GM21390 (cell line): ENCODE measurements around the gene UBALD1.
A peak's percentile ranks its signal among the peaks of the same experiment; 100 is the strongest.
"Not testable (repeated sequence)": the region's sequence is repeated elsewhere in the genome, so short reads cannot be mapped to it uniquely, and the experiment has no call there.

ENCODE experiments used
- ATAC-seq: cut with Tn5 transposase; IDR thresholded peaks from one replicate; pipeline ENCODE4 v1.9.1; 2021; ENCODE audit not compliant: unreplicated experiment

The UBALD1 gene

GRCh38 chr16:4614571-4615383 is at the start of gene UBALD1:
TSS of gene UBALD1 (minus strand) at chr16:4614888. CDS start at chr16:4614797, 91 bp downstream.
- peak; percentile 52 for ATAC-seq

- ATAC-seq, result no peak
These were observed 49.2 kb upstream of the UBALD1 start for GRCh38 chr16:4663777-4664465.

GRCh38 chr16:4663465-4663776 is 48.7 kb upstream of the UBALD1 start:
- no peak for ATAC-seq

DNA sequence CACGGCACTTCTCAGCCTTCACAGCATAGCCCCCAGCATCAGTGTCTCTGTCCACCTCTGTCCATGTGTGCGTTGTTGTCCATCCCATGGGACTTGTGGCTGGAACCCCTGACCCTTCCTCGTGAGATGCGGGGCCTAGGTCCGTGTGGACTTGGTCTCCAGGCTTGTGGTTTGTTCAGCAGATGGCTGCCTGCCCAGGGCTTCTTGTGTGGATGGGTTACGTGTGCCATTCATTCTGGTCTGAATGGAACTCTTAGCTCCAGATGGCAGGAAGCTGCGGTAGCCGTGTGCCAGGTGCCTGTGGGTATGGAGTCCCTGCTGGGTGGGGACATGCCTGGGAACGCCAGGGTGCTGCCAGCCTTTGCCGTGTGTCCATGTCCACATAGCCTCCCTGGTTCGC is 47.0 kb upstream of the UBALD1 start:
- no peak for ATAC-seq

DNA sequence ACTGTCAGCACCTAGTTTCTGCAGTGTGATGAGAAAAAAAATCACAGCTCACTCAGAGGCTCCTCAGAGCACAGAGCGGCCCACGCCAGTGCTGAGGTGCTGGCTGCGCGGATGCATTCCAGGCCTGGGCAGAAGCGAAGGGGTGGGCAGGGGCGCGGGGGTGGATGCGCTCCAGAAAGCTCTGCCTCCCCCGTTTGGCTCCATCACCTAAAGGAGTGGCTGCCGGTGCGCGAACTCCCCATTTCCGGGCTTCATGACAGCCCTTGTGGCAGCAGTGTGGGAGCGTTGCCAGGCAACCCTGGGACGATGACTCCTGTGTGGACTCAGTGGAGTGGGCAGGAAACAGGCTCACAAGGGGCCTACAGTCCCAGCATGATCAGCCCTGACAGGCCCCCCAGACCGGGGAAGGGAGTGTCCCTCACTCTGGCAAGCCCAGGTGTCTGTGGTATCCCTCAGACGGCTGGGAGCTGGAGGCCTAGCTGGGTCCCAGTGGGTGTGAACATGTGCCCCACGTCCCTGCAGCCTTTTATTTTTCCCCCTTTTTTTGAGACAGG is 45.8 kb upstream of the UBALD1 start:
- no peak for ATAC-seq

GRCh38 chr16:4659363-4660353 is 45.0 kb upstream of the UBALD1 start:
- no peak for ATAC-seq

- ATAC-seq, result no peak
These were observed 42.3 kb upstream of the UBALD1 start for GRCh38 chr16:4656695-4657686.

DNA sequence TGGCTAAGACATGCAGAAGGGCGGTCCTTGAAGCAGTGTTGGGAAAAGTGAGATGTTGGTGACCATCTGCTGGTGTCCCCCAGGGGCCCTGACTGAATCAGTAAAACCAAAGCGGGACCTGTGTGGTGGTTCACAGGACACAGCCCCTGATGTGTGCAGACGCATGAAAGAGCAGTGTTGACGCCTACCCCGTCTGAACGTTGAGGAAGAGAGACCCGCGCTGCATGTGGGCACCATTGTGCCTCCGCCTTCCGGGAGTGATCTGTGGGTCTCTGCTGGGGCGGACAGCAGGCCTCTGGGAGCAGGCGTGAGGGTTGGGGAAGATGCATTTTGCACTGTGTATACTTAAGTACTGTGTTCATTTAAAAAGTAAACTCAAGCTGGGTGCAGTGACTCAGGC is 41.5 kb upstream of the UBALD1 start:
- no peak for ATAC-seq

GRCh38 chr16:4655801-4656200 is 41.1 kb upstream of the UBALD1 start:
- ATAC-seq, result no peak

DNA sequence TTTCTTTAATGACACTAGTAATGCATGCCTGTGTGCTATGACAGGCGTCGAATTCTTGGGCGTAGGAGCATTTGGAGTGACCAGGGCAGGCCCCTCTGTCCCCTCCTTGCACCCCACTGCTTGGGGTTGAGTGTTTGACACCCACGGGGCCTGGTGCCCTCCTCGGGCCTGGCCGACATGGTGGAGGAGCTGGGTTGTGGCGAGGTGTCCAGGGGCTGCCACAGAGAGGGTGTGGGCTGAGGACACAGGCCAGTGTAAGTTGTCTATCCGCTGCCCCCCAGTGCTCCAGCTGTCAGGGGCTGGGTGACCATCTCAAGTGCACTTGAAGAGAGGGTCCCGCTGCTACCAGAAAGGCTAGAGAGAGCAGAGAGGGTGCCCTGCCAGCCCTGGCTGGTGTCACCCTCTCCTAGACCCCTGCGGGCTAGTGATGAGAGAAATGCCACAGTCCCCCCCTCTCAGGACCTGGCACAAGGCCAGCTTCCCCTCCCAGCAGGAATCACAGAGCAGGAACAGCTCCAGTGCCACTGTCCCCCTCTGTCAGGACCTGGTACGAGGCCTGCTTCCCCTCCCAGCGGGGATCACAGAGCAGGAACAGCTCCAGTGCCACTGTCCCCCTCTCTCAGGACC is 40.4 kb upstream of the UBALD1 start:
- ATAC-seq, result no peak

DNA sequence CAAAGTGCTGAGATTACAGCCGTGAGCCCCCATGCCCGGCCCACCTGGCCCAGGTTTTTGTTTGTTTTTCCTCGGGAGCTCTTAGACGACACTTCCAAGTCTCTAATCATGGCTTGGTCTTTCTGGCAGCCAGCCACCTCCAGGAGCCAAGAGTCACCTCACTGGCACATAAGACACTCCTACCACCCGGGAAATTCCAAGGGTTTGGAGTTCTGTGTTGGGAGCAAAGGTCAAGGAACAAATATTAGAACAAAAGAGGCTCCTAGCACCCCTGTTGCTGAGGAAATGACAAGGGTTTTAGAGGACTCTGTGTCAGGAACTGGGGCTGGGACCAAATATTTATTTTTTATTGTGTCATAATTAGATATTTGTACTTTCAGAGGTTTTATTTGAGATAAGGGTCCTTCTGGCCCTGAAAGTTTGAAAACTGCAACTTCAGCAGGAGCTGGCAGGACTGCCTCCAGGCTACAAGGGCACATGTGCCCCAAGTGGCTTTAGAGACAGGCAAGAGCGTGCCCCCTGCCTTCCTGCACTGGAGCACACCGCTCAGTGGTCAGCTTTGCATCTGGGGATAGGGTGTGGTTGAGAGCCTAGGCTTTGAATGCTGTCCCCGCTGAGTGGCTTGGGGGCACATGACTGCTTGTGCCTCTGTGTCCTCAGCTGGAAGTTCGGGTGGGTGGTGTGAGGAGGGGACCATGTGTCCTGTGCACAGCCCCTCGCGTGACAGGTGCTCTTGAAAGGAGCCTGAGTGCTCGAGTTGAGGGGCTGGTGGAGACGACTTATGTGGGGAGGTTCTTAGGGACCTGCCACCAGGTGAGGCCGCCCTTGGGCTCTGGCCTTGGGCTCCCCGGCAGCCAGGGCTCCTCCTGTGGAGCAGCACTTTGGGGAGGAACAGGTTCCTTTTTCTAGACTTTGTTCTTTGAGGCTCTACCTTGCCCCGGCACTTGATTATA is 39.6 kb upstream of the UBALD1 start:
- ATAC-seq, result no peak

- ATAC-seq, result no peak
These were observed 37.9 kb upstream of the UBALD1 start for GRCh38 chr16:4652561-4652960.

- ATAC-seq, result no peak
These were observed 37.1 kb upstream of the UBALD1 start for GRCh38 chr16:4651827-4652226.

DNA sequence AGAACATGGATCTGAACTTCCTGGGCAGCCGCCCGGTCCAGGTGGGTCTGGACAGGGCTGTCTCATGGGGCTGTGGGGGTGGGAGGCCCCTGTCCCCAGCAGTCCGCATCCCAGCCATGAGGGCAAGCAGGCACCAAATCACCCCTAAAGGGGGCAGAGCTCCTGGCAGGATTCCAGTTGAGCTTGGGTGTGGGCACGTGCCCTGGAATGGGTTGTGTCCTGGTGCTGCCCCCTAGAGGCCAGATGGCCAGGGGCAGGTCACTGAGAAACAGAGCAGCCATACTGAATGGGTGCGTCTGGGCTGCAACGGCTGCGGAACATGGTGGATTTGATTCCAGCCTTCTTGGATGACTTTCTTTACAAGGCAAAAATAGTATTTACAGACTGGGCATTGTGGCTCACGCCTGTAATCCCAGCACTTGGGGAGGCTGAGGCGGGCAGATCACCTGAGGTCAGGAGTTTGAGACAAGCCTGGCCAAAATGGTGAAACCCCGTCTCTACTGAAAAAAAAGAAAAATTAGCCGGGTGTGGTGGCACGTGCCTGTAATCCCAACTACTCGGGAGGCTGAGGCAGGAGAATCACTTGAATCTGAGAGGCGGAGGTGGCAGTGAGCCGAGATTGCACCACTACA is 35.9 kb upstream of the UBALD1 start:
- not testable (repeated sequence) for ATAC-seq

- no peak for ATAC-seq
These were observed 35.2 kb upstream of the UBALD1 start for GRCh38 chr16:4649744-4650442.

DNA sequence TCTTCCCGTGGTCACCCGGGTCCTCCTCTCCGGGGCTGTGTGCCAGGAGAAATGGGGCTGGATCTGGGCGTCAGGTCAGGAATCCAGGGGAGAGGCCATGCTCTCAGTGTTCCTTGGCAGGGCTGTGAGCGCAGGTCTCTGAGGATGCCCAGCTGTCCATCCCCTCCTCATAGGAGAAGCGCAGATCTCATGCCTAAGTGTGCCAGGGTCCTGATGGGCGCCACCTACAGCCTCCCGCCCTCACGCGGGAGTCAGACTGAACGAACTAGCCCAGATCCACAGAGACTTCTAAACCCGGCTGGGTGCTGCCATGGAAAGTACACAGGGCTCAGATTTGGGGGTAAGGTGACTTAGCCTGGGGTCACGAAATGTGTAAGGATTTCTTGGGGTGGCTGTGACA is 34.2 kb upstream of the UBALD1 start:
- no peak for ATAC-seq

DNA sequence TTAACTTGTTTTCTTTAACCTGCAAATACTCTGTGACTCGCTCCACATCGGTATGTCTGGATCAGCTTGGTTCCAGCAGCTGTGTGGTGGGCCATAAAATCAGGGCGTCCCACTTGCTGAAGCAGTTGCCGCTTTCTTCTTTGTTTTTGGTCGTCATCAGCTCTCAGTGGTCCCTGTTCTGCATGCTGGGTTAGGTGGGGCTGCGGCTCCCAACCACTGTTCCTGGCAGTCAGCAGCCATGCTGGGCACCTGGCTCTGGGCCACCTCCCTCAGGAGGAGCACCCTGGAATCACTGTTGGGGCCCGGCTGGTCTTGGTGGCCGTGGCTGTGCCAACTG is 32.9 kb upstream of the UBALD1 start:
- ATAC-seq, result no peak
